Stimulated activated CD8-positive, alpha-beta memory T cell treated with anti-CD3 and anti-CD28 coated beads, Interleukin-15, amount 100 ng/mL, for 4 hours (primary cell): Measurements from ENCODE around the gene OR52B6.
"Not testable (repeated sequence)": the region's sequence is repeated elsewhere in the genome, so short reads cannot be mapped to it uniquely, and the experiment has no call there.

Experiments used
- DNase-seq, 2 donors: peaks; one replicate each; pipeline ENCODE4 v3.0.0-alpha.2; 2020; ENCODE audit warnings: low read depth in 2 of 2

The OR52B6 gene

GRCh38 chr11:5596607-5597201 lies 16.0 kb downstream of the OR52B6 start, which contains the start of gene TRIM6:
Gene TRIM6, plus strand, starts transcription at chr11:5596637. Its CDS starts 261 bp downstream, at chr11:5596898.
- DNase-seq: no peak

GRCh38 chr11:5597953-5598352 lies 17.3 kb downstream of the OR52B6 start:
- DNase-seq: no peak

- peak in 1 of 2 donors; percentile 18 for DNase-seq
These were observed 19.7 kb downstream of the OR52B6 start for GRCh38 chr11:5600374-5600851.

GRCh38 chr11:5602791-5603190 lies 22.1 kb downstream of the OR52B6 start:
- not testable (repeated sequence) for DNase-seq

- DNase-seq: no peak
These were observed 22.6 kb downstream of the OR52B6 start for GRCh38 chr11:5603326-5603725.

GRCh38 chr11:5604896-5605295 lies 24.2 kb downstream of the OR52B6 start:
- no peak for DNase-seq

GRCh38 chr11:5605849-5606248 lies 25.2 kb downstream of the OR52B6 start:
- DNase-seq: no peak

- no peak for DNase-seq
These were observed 28.1 kb downstream of the OR52B6 start for GRCh38 chr11:5608808-5609207.

- DNase-seq: no peak
These were observed 29.8 kb downstream of the OR52B6 start for GRCh38 chr11:5610446-5610845.

- DNase-seq: no peak
These were observed 30.9 kb downstream of the OR52B6 start for GRCh38 chr11:5611627-5612026.

GRCh38 chr11:5618807-5619206 lies 38.1 kb downstream of the OR52B6 start:
- DNase-seq: no peak

GRCh38 chr11:5620651-5621521 lies 40.2 kb downstream of the OR52B6 start:
- no peak for DNase-seq

- no peak for DNase-seq
These were observed 40.9 kb downstream of the OR52B6 start for GRCh38 chr11:5621580-5621979.

- no peak for DNase-seq
These were observed 42.1 kb downstream of the OR52B6 start for GRCh38 chr11:5622802-5623201.

GRCh38 chr11:5624489-5625279 lies 44.0 kb downstream of the OR52B6 start, which contains the start of gene TRIM34:
Gene TRIM34, plus strand, starts transcription at chr11:5625001. Its CDS starts 7,331 bp downstream, at chr11:5632332.
- peak; percentile 25 to 48 for DNase-seq

- no peak for DNase-seq
These were observed 44.6 kb downstream of the OR52B6 start for GRCh38 chr11:5625281-5625680.

GRCh38 chr11:5626196-5626595 lies 45.5 kb downstream of the OR52B6 start:
- no peak for DNase-seq

- DNase-seq: no peak
These were observed 50.7 kb downstream of the OR52B6 start for GRCh38 chr11:5631417-5631816.
